ENCODE data around the gene TTLL3.
"Not testable (repeated sequence)": the region's sequence is repeated elsewhere in the genome, so short reads cannot be mapped to it uniquely, and the experiment has no call there.

The TTLL3 gene

DNA sequence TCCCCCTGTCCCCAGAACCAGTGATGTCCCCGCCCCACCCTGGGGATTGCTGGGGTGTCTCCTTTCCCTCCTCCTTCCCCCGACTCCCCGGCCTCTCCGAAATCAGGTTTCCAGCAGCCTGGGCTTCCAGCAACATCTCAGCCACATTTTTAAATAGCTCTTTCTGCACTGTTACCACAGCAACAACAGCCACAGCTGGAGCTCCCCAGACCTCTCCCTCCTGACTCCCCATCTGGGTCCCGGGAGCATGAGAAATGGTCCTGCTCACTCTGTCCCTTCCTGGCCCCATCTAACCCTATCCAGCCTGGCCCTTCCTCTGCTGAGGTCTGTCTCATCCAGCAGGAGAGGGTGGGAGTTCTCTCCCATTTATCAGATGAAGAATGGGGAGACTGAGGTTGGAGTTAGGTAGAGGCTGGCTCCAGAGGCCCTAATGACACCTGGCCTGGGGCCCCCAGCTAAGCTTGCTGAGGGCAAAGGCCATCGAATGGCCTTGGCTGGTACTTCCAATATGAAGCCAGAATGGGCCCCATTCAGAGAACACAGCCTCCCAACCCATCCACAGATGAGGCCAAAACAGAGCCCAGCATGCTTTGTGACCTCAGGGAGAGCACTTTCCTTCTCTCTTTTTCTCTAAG, 41.8 kb upstream of the TTLL3 start:
- no peak for TF ChIP-seq CTCF (IDR thresholded peaks at IDR 0.05; ENCODE audit: low read depth, low read length)
- DNase-seq (ENCODE audit: low read depth in 2 of 2), result no peak
- H3K4me3 ChIP-seq (replicated peaks in 1 of 2; ENCODE audit: low read depth in 2 of 2, low read length in 2 of 2), result no peak overlapping the region

DNA sequence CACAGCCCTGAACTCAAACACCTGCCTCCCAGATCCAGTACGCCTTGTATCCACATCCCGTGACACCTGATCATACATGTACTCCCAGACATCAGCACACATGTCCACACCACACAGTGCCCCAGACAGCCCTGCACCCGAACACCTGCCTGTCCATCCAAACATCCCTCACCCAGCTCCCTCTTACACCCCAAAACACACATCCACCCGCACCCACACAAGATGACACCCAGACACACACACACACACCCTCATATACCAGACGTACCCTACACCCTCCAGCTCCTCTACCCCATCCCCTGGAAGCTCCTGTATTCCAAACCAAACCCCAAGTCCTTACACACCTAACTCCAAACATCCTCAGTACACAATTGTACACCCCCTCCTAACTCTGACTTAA, 41.0 kb upstream of the TTLL3 start:
- peak overlapping the region; percentile 63 to 66 for H3K4me3 ChIP-seq (replicated peaks in 1 of 2; ENCODE audit: low read depth in 2 of 2, low read length in 2 of 2)
- no peak for TF ChIP-seq CTCF (IDR thresholded peaks at IDR 0.05; ENCODE audit: low read depth, low read length)
- no peak for DNase-seq (ENCODE audit: low read depth in 2 of 2)

- TF ChIP-seq CTCF (IDR thresholded peaks at IDR 0.05; ENCODE audit: low read depth, low read length), result no peak
- peak within 1 kb of the TSS; percentile 63 to 66 for H3K4me3 ChIP-seq (replicated peaks in 1 of 2; ENCODE audit: low read depth in 2 of 2, low read length in 2 of 2)
- DNase-seq (ENCODE audit: low read depth in 2 of 2), result peak; percentile 52 to 78
Observed at GRCh38 chr3:9769426-9770275, 40.4 kb upstream of the TTLL3 start, which contains the start of gene CAMK1. TSS of gene CAMK1 (minus strand) at chr3:9769947. CDS start at chr3:9767749, 2,198 bp downstream.

- no peak for TF ChIP-seq CTCF (IDR thresholded peaks at IDR 0.05; ENCODE audit: low read depth, low read length)
- H3K4me3 ChIP-seq (replicated peaks in 1 of 2; ENCODE audit: low read depth in 2 of 2, low read length in 2 of 2), result peak overlapping the region; percentile 37 to 66
- DNase-seq (ENCODE audit: low read depth in 2 of 2), result peak in 1 of 2 donors; percentile 91
Observed at GRCh38 chr3:9770276-9770812, 39.7 kb upstream of the TTLL3 start.

GRCh38 chr3:9771007-9771406, 39.1 kb upstream of the TTLL3 start:
- H3K4me3 ChIP-seq (replicated peaks in 1 of 2; ENCODE audit: low read depth in 2 of 2, low read length in 2 of 2); DNase-seq (ENCODE audit: low read depth in 2 of 2): not testable (repeated sequence)

GRCh38 chr3:9776896-9777693, 33.0 kb upstream of the TTLL3 start:
- no peak for TF ChIP-seq CTCF (IDR thresholded peaks at IDR 0.05; ENCODE audit: low read depth, low read length)
- no peak for DNase-seq (ENCODE audit: low read depth in 2 of 2)
- H3K4me3 ChIP-seq (replicated peaks in 1 of 2; ENCODE audit: low read depth in 2 of 2, low read length in 2 of 2), result no peak overlapping the region

All from cardiac fibroblast (primary cell).